Measurements from ENCODE around the gene PDIA5.

The PDIA5 gene

GRCh38 chr3:123019591-123019990 is 47.2 kb upstream of the PDIA5 start:
- Histone ChIP-seq H3K9ac (ENCODE audit: low read depth, low read length, poor library complexity, severe bottlenecking) (no peak overlapping the region), H3K4me1 (ENCODE audit: insufficient read depth, low read length, poor library complexity, severe bottlenecking) (no peaks in the 10 kb centered on the region), H3K4me3 (ENCODE audit: low read length, poor library complexity, severe bottlenecking) (no peak overlapping the region), H3K27me3 (ENCODE audit: insufficient read depth, low read length, poor library complexity, severe bottlenecking) (no peaks in the 10 kb centered on the region), H3K9me3 (ENCODE audit: insufficient read depth, low read depth, low read length) (no peaks in the 10 kb centered on the region), H3K36me3 (ENCODE audit: insufficient read depth, low read length) (no peaks in the 10 kb centered on the region), H3K4me2 (ENCODE audit: low read depth, low read length, poor library complexity, severe bottlenecking) (no peak overlapping the region), H3K79me2 (ENCODE audit: insufficient read depth, low read length) (no peaks in the 10 kb centered on the region), H3K9me2 (replicated peaks; ENCODE audit: low read depth, low read length) (no peaks in the 10 kb centered on the region), H2AFZ (ENCODE audit: low read length) (no peak overlapping the region), H3F3A (ENCODE audit: low read depth) (no peaks in the 10 kb centered on the region), H4K20me1 (ENCODE audit: insufficient read depth, low read length, poor library complexity, severe bottlenecking) (no peaks in the 10 kb centered on the region)
- no peak for TF ChIP-seq EZH2phosphoT487 (IDR thresholded peaks at IDR 0.05; ENCODE audit: borderline replicate concordance)
- TF ChIP-seq CTCF (conservative IDR thresholded peaks at IDR 0.05; ENCODE audit: low read length), result no peak

GRCh38 chr3:123020709-123021108 is 46.1 kb upstream of the PDIA5 start:
- no peak overlapping the region for H3K4me2 ChIP-seq (ENCODE audit: low read depth, low read length, poor library complexity, severe bottlenecking)
- TF ChIP-seq EZH2phosphoT487 (IDR thresholded peaks at IDR 0.05; ENCODE audit: borderline replicate concordance), result no peak
- no peak for TF ChIP-seq CTCF (conservative IDR thresholded peaks at IDR 0.05; ENCODE audit: low read length)
- H3F3A ChIP-seq (ENCODE audit: low read depth), result no peaks in the 10 kb centered on the region
- H3K36me3 ChIP-seq (ENCODE audit: insufficient read depth, low read length), result no peaks in the 10 kb centered on the region
- H3K9ac ChIP-seq (ENCODE audit: low read depth, low read length, poor library complexity, severe bottlenecking), result no peak overlapping the region
- no peak overlapping the region for H2AFZ ChIP-seq (ENCODE audit: low read length)
- H4K20me1 ChIP-seq (ENCODE audit: insufficient read depth, low read length, poor library complexity, severe bottlenecking), result no peaks in the 10 kb centered on the region
- H3K4me1 ChIP-seq (ENCODE audit: insufficient read depth, low read length, poor library complexity, severe bottlenecking), result no peaks in the 10 kb centered on the region
- no peak overlapping the region for H3K4me3 ChIP-seq (ENCODE audit: low read length, poor library complexity, severe bottlenecking)
- H3K27me3 ChIP-seq (ENCODE audit: insufficient read depth, low read length, poor library complexity, severe bottlenecking), result no peaks in the 10 kb centered on the region
- no peaks in the 10 kb centered on the region for H3K79me2 ChIP-seq (ENCODE audit: insufficient read depth, low read length)
- H3K9me3 ChIP-seq (ENCODE audit: insufficient read depth, low read depth, low read length), result no peaks in the 10 kb centered on the region
- no peaks in the 10 kb centered on the region for H3K9me2 ChIP-seq (replicated peaks; ENCODE audit: low read depth, low read length)

- Histone ChIP-seq H3K4me1 (ENCODE audit: insufficient read depth, low read length, poor library complexity, severe bottlenecking) (no peaks in the 10 kb centered on the region), H3K4me3 (ENCODE audit: low read length, poor library complexity, severe bottlenecking) (no peak overlapping the region), H4K20me1 (ENCODE audit: insufficient read depth, low read length, poor library complexity, severe bottlenecking) (no peaks in the 10 kb centered on the region), H3K27me3 (ENCODE audit: insufficient read depth, low read length, poor library complexity, severe bottlenecking) (no peaks in the 10 kb centered on the region), H3K4me2 (ENCODE audit: low read depth, low read length, poor library complexity, severe bottlenecking) (no peak overlapping the region), H3K9me3 (ENCODE audit: insufficient read depth, low read depth, low read length) (no peaks in the 10 kb centered on the region), H3K9ac (ENCODE audit: low read depth, low read length, poor library complexity, severe bottlenecking) (no peak overlapping the region), H3K79me2 (ENCODE audit: insufficient read depth, low read length) (no peaks in the 10 kb centered on the region), H3K9me2 (replicated peaks; ENCODE audit: low read depth, low read length) (no peaks in the 10 kb centered on the region), H3F3A (ENCODE audit: low read depth) (no peaks in the 10 kb centered on the region), H2AFZ (ENCODE audit: low read length) (no peak overlapping the region), H3K36me3 (ENCODE audit: insufficient read depth, low read length) (no peaks in the 10 kb centered on the region)
- TF ChIP-seq EZH2phosphoT487 (IDR thresholded peaks at IDR 0.05; ENCODE audit: borderline replicate concordance), result no peak
- TF ChIP-seq CTCF (conservative IDR thresholded peaks at IDR 0.05; ENCODE audit: low read length), result no peak
Measured at GRCh38 chr3:123021388-123021787, 45.4 kb upstream of the PDIA5 start.

Measured in Loucy (cell line).